SK-N-SH treated with all-trans-retinoic acid at 6 μM for 48 hours (cell line): Measurements from ENCODE around the gene MLPH.
"Not testable (repeated sequence)": the region's sequence is repeated elsewhere in the genome, so short reads cannot be mapped to it uniquely, and the experiment has no call there.

ENCODE experiments used
- ATAC-seq: fragments of 200-7000 bp; cut with Tn5 transposase; 3 replicates; pipeline ENCODE4 v1.9.1; 2020; ENCODE audit warnings: mild to moderate bottlenecking, moderate library complexity
- GLIS3 ChIP-seq: fragments of 250-450 bp; sonication (Bioruptor Pico); IDR thresholded peaks from 2 replicates; pipeline ENCODE4 v1.5.0; 2020; ENCODE audit warnings: mild to moderate bottlenecking, moderate library complexity
- ISL1 ChIP-seq: fragments of 250-450 bp; sonication (Bioruptor Pico); IDR thresholded peaks from 2 replicates; pipeline ENCODE4 v2.1.2; 2022; ENCODE audit warnings: mild to moderate bottlenecking, moderate library complexity
- PPARA ChIP-seq: fragments of 250-450 bp; sonication (Bioruptor Pico); IDR thresholded peaks from 2 replicates; pipeline ENCODE4 v1.5.0; 2020; ENCODE audit warnings: mild to moderate bottlenecking, borderline replicate concordance
- RARB ChIP-seq: fragments of 250-450 bp; sonication (Bioruptor Pico); IDR thresholded peaks from 2 replicates; pipeline ENCODE4 v1.8.0; 2021; ENCODE audit warnings: mild to moderate bottlenecking, moderate library complexity
- SNAI2 ChIP-seq: fragments of 250-450 bp; sonication (Bioruptor Pico); IDR thresholded peaks from 2 replicates; pipeline ENCODE4 v1.5.0; 2020; ENCODE audit warnings: mild to moderate bottlenecking, moderate library complexity
- TCF4 ChIP-seq: fragments of 250-450 bp; sonication (Bioruptor Pico); IDR thresholded peaks from 2 replicates; pipeline ENCODE4 v1.8.0; 2021; ENCODE audit warnings: mild to moderate bottlenecking, moderate library complexity, borderline replicate concordance
- TOX ChIP-seq: fragments of 250-450 bp; sonication (Bioruptor Pico); IDR thresholded peaks from 2 replicates; pipeline ENCODE4 v1.8.0; 2021; ENCODE audit warnings: mild to moderate bottlenecking, moderate library complexity, borderline replicate concordance
- ZC3H10 ChIP-seq: fragments of 250-450 bp; sonication (Bioruptor Pico); IDR thresholded peaks from 2 replicates; pipeline ENCODE4 v1.5.1; 2021; ENCODE audit warnings: mild to moderate bottlenecking, moderate library complexity
- ZFP3 ChIP-seq: fragments of 250-450 bp; sonication (Bioruptor Pico); IDR thresholded peaks from 2 replicates; pipeline ENCODE4 v1.5.0; 2020; ENCODE audit warnings: mild to moderate bottlenecking, moderate library complexity
- ZFP30 ChIP-seq: fragments of 450-650 bp; formaldehyde crosslinking; IDR thresholded peaks from 2 replicates; pipeline ENCODE4 v1.5.0; 2022; ENCODE audit warnings: mild to moderate bottlenecking, moderate library complexity
- ZNF565 ChIP-seq: fragments of 450-650 bp; formaldehyde crosslinking; conservative IDR thresholded peaks from 2 replicates; pipeline ENCODE4 v1.5.0; 2020; ENCODE audit warnings: low read depth, mild to moderate bottlenecking, moderate library complexity
- TF ChIP-seq, protein P1 (sequence below): fragments of 250-450 bp; sonication (Bioruptor Pico); IDR thresholded peaks from 2 replicates; pipeline ENCODE4 v1.5.1; 2021; ENCODE audit warnings: mild to moderate bottlenecking, moderate library complexity
- TF ChIP-seq, protein P2 (sequence below): fragments of 250-450 bp; sonication (Bioruptor Pico); IDR thresholded peaks from 2 replicates; pipeline ENCODE4 v1.8.0; 2021; ENCODE audit warnings: low read depth, mild to moderate bottlenecking, moderate library complexity, borderline replicate concordance
- TF ChIP-seq, protein P3 (sequence below): fragments of 250-450 bp; sonication (Bioruptor Pico); IDR thresholded peaks from 2 replicates; pipeline ENCODE4 v1.8.0; 2020; ENCODE audit warnings: mild to moderate bottlenecking, moderate library complexity, borderline replicate concordance
- TF ChIP-seq, protein P4 (sequence below): fragments of 250-450 bp; sonication (Bioruptor Pico); IDR thresholded peaks from 2 replicates; pipeline ENCODE4 v1.5.0; 2020; ENCODE audit warnings: mild to moderate bottlenecking, moderate library complexity
- TF ChIP-seq, protein P5 (sequence below): fragments of 250-450 bp; sonication (Bioruptor Pico); IDR thresholded peaks from 2 replicates; pipeline ENCODE4 v1.5.1; 2020; ENCODE audit warnings: low read depth, mild to moderate bottlenecking, moderate library complexity

The MLPH gene

DNA sequence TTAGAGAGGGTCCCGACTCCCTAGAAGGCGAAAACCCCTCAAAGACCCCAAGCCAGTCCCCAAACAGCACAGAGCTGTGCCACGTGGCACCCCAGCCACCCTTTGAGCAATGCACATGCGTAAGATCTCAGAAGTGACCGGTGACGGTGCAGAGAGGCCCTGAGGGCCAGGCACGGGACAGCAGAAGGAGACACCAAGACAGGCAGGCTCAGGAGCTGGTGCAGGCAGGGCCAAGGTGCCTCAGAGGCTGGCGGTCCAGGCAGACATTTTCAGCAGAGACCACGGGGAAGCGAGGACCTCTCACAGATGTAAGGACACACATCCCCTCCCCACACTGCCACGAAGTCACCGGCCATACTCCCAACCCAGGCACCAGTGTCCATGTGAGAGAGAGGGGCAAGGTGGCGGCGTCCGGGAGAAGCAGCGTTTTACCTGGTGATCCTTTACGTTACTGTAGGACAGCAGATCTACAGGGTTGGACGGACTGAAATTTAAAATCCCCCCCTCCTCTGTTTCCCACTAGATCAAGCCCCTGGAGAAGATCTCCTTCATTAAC is 105.5 kb downstream of the MLPH start:
- TF ChIP-seq PPARA (CRISPR knock-in tag) = no peak
- ATAC-seq = no peak

DNA sequence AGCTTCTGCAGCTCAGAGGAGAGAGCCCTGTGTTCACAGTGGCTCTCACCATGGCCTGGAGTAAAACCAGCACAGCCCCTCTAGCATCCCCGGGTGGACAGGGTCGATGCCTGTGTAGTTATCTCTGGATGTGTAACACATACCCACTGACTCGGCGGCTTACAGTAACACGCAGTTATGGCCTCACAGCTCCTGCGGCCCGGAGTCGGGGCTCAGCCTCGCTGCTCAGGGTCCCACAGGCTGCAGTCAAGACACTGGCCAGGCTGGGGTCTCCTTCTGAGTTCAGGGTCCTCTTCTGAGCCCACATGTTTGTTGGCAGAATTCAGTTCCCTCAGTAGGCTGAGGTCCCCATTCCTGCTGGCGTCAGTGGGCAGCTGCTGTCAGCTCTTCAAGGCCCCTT is 106.0 kb downstream of the MLPH start:
- TF ChIP-seq, protein P1, sequence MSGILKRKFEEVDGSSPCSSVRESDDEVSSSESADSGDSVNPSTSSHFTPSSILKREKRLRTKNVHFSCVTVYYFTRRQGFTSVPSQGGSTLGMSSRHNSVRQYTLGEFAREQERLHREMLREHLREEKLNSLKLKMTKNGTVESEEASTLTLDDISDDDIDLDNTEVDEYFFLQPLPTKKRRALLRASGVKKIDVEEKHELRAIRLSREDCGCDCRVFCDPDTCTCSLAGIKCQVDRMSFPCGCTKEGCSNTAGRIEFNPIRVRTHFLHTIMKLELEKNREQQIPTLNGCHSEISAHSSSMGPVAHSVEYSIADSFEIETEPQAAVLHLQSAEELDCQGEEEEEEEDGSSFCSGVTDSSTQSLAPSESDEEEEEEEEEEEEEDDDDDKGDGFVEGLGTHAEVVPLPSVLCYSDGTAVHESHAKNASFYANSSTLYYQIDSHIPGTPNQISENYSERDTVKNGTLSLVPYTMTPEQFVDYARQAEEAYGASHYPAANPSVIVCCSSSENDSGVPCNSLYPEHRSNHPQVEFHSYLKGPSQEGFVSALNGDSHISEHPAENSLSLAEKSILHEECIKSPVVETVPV (CRISPR knock-in tag) = no peak
- TF ChIP-seq GLIS3 (CRISPR knock-in tag) (no peak), PPARA (CRISPR knock-in tag) (no peak), ZFP3 (no peak)

DNA sequence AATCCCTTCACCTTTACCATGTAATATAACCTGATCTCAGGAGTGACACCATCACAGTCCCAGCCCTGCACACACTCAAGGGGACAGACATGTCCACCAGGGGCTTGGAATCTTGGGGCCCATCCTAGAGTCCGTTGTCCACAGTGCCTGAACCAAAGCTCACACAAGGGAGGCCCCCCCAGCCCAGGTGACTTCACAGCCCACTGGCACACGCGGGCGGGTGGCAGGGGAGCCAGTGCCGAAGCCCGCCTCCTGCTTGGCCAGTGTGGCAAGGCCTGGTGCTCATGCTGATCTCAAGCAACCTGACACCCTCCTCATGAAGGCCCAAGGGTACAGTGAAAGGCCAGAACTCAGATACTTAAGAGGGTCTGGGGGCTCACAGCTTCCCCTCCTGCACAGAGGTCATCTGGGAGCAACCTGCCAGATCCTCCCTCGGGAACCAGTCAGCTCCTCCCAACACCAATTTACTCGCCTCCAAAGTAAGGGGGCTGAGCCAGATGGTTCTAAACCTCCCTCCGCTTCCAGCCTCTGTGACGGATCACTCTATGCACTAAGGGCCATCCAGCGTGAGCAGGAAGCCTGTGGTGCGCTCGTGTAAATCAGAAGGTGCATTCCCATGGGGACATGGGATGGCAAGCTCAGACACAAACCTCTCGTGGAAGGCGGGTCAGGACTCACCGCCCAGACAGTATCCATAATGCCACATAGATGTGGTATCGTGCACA is 106.7 kb downstream of the MLPH start:
- TF ChIP-seq, protein P2, sequence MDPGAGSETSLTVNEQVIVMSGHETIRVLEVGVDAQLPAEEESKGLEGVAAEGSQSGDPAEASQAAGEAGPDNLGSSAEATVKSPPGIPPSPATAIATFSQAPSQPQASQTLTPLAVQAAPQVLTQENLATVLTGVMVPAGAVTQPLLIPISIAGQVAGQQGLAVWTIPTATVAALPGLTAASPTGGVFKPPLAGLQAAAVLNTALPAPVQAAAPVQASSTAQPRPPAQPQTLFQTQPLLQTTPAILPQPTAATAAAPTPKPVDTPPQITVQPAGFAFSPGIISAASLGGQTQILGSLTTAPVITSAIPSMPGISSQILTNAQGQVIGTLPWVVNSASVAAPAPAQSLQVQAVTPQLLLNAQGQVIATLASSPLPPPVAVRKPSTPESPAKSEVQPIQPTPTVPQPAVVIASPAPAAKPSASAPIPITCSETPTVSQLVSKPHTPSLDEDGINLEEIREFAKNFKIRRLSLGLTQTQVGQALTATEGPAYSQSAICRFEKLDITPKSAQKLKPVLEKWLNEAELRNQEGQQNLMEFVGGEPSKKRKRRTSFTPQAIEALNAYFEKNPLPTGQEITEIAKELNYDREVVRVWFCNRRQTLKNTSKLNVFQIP (CRISPR knock-in tag) = no peak
- TF ChIP-seq, protein P3, sequence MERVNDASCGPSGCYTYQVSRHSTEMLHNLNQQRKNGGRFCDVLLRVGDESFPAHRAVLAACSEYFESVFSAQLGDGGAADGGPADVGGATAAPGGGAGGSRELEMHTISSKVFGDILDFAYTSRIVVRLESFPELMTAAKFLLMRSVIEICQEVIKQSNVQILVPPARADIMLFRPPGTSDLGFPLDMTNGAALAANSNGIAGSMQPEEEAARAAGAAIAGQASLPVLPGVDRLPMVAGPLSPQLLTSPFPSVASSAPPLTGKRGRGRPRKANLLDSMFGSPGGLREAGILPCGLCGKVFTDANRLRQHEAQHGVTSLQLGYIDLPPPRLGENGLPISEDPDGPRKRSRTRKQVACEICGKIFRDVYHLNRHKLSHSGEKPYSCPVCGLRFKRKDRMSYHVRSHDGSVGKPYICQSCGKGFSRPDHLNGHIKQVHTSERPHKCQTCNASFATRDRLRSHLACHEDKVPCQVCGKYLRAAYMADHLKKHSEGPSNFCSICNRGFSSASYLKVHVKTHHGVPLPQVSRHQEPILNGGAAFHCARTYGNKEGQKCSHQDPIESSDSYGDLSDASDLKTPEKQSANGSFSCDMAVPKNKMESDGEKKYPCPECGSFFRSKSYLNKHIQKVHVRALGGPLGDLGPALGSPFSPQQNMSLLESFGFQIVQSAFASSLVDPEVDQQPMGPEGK (CRISPR knock-in tag) = no peak
- TF ChIP-seq ZFP30 (CRISPR knock-in tag) (no peak), ZNF565 (CRISPR knock-in tag) (no peak)
- TF ChIP-seq, all 23 proteins: peak for 0
- ATAC-seq = no peak

More for the DNA sequence above, 106.0 kb downstream of the MLPH start:
- no peak for ATAC-seq

DNA sequence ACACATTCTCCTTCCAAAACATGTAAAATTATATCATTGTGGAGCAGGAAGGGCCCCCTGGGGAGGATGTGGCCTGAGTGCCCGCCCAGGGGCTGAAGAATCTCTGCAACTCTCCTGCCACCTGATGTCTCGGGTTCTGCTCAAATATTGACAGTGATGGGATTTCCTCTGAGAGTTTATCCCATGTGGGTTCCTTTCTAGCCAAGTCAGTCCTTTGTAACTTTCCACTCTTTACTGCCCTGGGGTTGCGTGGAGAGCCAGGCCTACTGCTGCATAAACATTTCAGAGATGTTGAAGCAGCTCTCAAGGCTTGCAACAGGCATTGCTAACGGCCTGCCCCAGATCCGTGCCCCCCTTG is 107.4 kb downstream of the MLPH start:
- TF ChIP-seq TCF4 = no peak
- TF ChIP-seq ZNF565 (CRISPR knock-in tag) = no peak
- TF ChIP-seq TOX (CRISPR knock-in tag) = no peak
- TF ChIP-seq, protein P4, sequence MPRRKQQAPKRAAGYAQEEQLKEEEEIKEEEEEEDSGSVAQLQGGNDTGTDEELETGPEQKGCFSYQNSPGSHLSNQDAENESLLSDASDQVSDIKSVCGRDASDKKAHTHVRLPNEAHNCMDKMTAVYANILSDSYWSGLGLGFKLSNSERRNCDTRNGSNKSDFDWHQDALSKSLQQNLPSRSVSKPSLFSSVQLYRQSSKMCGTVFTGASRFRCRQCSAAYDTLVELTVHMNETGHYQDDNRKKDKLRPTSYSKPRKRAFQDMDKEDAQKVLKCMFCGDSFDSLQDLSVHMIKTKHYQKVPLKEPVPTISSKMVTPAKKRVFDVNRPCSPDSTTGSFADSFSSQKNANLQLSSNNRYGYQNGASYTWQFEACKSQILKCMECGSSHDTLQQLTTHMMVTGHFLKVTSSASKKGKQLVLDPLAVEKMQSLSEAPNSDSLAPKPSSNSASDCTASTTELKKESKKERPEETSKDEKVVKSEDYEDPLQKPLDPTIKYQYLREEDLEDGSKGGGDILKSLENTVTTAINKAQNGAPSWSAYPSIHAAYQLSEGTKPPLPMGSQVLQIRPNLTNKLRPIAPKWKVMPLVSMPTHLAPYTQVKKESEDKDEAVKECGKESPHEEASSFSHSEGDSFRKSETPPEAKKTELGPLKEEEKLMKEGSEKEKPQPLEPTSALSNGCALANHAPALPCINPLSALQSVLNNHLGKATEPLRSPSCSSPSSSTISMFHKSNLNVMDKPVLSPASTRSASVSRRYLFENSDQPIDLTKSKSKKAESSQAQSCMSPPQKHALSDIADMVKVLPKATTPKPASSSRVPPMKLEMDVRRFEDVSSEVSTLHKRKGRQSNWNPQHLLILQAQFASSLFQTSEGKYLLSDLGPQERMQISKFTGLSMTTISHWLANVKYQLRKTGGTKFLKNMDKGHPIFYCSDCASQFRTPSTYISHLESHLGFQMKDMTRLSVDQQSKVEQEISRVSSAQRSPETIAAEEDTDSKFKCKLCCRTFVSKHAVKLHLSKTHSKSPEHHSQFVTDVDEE (CRISPR knock-in tag) = no peak
- TF ChIP-seq ZFP3 = no peak
- no peak for TF ChIP-seq RARB (CRISPR knock-in tag)
- no peak for TF ChIP-seq SNAI2 (CRISPR knock-in tag)
- ATAC-seq = no peak

DNA sequence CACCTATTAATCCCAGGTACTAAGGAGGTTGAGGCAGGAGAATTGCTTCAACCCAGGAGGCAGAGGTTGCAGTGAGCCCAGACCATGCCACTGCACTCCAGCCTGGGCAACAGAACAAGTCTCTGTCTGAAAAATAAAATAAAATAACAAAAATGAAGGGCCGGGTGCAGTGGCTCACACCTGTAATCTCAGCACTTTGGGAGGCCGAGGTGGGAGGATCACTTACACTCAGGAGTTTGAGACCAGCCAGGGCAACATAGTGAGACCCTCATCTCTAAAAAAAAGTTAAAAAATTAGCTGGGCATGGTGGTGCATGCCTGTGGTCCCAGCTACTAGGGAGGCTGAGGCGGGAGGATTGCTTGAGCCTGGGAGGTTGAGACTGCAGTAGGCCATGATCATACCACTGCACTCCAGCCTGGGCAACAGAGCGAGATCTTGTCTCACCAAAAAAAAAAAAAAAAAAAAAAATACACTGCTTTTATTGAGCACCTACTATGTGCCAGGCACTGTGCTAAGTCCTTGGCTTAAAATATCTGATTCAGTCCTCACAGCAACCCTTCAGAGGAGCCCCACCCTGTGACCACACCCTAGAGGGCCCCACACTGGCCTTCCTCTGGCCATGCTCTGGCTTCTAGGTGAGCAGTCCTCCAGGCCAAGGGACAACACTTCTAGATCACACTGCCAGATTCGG is 108.9 kb downstream of the MLPH start:
- ATAC-seq = not testable (repeated sequence)

DNA sequence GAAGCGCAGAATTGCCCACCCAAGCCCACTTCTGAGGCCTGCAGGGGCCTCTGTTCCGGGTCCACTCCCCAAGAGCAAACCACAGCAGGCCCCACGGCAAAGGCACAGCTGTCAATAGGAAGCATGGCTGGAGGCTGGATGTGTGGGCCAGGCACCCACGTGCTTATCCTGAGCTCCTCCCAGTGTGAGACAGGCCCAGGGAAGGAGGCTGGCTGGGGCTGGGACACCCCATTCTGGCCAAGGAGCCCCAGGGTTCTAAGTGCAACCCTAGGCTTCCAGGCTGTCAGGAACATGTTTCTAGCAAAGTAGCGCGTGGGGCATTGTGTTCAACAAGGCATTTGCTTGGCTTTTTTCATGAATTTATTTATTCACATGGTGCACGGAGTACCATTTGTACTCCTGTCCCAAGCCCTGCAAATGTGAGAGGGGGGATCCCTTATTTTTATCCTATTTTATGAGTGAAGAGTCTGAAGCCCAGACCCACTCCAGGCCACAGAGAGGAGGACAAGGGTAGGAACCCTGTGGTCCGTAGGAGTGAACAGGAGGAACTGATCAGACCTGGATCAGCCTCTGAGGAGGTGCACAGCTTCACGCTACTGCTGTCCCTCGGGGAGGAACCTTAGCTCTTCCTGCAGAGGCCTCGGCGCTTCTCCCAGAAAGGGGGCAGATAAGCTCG is 109.6 kb downstream of the MLPH start:
- no peak; the same call in 2 of the 3 replicates for ATAC-seq
- TF ChIP-seq ISL1 (CRISPR knock-in tag) (no peak), PPARA (CRISPR knock-in tag) (no peak), ZC3H10 (CRISPR knock-in tag) (no peak), ZNF565 (CRISPR knock-in tag) (no peak)
- TF ChIP-seq, protein P2 (CRISPR knock-in tag) = no peak
- TF ChIP-seq, protein P5, sequence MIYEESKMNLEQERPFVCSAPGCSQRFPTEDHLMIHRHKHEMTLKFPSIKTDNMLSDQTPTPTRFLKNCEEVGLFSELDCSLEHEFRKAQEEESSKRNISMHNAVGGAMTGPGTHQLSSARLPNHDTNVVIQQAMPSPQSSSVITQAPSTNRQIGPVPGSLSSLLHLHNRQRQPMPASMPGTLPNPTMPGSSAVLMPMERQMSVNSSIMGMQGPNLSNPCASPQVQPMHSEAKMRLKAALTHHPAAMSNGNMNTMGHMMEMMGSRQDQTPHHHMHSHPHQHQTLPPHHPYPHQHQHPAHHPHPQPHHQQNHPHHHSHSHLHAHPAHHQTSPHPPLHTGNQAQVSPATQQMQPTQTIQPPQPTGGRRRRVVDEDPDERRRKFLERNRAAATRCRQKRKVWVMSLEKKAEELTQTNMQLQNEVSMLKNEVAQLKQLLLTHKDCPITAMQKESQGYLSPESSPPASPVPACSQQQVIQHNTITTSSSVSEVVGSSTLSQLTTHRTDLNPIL (CRISPR knock-in tag) = no peak
